H7 (cell line): ENCODE measurements around the gene BAIAP2L1. TPM values are rescaled to one million over a fixed set of nuclear protein-coding genes. Genes with fewer than 3 reads are reported as not detected.
"Not testable (repeated sequence)": the region's sequence is repeated elsewhere in the genome, so short reads cannot be mapped to it uniquely, and the experiment has no call there.

Experiments used
- DNase-seq: peaks from one replicate; pipeline ENCODE4 v3.0.0; 2012
- H3K27me3 ChIP-seq: 2 replicates; pipeline ENCODE4 v1.6.0; 2011; ENCODE audit warnings: mild to moderate bottlenecking, low read length; ENCODE audit not compliant: control insufficient read depth, insufficient read depth
- H3K36me3 ChIP-seq: replicated peaks from 2 replicates; pipeline ENCODE4 v1.5.1; 2011; ENCODE audit warnings: low read length; ENCODE audit not compliant: control insufficient read depth, insufficient read depth
- H3K4me3 ChIP-seq: 2 replicates; pipeline ENCODE4 v1.5.1; 2011; ENCODE audit warnings: low read depth, mild to moderate bottlenecking, control low read depth, low read length, moderate library complexity; ENCODE audit not compliant: insufficient read depth
- total RNA-seq: library from RNA; depleted of rRNA; stranded (reverse); fragments of >200 nt; shearing (Covaris generic); gene quantifications from 2 replicates; pipeline ENCODE4 v1.2.3, GENCODE V29; 2014; rRNA removed

Gene BAIAP2L1, protein sequence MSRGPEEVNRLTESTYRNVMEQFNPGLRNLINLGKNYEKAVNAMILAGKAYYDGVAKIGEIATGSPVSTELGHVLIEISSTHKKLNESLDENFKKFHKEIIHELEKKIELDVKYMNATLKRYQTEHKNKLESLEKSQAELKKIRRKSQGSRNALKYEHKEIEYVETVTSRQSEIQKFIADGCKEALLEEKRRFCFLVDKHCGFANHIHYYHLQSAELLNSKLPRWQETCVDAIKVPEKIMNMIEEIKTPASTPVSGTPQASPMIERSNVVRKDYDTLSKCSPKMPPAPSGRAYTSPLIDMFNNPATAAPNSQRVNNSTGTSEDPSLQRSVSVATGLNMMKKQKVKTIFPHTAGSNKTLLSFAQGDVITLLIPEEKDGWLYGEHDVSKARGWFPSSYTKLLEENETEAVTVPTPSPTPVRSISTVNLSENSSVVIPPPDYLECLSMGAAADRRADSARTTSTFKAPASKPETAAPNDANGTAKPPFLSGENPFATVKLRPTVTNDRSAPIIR
- total RNA-seq: 16.6 and 24.9 TPM in 2 replicates

GRCh38 chr7:98400542-98401340 is at the start of gene BAIAP2L1:
BAIAP2L1 (minus strand) TSS chr7:98401090; CDS start chr7:98400852, 238 bp downstream.
- Histone ChIP-seq H3K4me3 (peak within 1 kb of the TSS; percentile 95), H3K27me3 (no peaks in the 10 kb centered on the region), H3K36me3 (no peaks in the 10 kb centered on the region)
- DNase-seq: peak; percentile 100

GRCh38 chr7:98448766-98449165 is 47.9 kb upstream of the BAIAP2L1 start:
- H3K4me3 ChIP-seq: no peak overlapping the region
- H3K36me3 ChIP-seq: no peaks in the 10 kb centered on the region
- DNase-seq: no peak
- no peaks in the 10 kb centered on the region for H3K27me3 ChIP-seq

DNA sequence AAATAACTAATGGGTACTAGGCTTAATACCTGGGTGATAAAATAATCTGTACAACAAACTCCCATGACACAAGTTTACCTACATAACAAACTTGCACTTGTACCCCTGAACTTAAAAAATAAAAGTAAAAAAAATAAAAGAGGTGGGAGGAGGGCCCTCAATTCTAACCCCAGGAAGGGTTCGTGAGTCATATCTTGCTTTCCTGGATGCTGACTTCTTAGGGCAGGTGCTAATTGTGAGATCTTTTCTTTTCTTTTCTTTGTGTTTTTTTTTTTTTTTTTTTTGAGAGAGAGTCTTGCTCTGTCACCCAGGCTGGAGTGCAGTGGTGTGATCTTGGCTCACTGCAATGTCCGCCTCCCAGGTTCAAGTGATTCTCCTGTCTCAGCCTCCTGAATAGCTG is 40.1 kb upstream of the BAIAP2L1 start:
- H3K4me3 ChIP-seq, H3K27me3 ChIP-seq, DNase-seq, H3K36me3 ChIP-seq: not testable (repeated sequence)

DNA sequence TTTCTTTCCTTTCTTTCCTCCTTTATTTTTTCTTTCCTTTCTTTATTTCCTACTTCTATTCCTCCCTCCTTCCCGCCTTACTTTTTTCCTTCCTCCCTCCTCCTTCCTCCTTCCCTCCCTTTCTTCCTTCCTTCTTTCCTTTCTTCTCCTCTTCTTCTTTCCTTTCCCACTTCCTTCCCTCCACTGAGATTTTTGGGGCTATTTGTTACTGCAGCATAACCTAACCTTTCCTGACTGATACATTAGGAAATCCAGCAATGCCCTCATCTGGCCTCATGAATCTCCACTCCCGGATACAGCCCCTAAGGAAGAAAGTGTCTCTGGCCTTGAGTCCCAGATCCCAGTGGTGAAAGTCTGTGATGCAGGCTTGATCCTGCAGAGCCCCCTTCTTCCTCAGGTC is 38.6 kb upstream of the BAIAP2L1 start:
- Histone ChIP-seq H3K36me3 (no peaks in the 10 kb centered on the region), H3K4me3 (no peak overlapping the region), H3K27me3 (no peaks in the 10 kb centered on the region)
- DNase-seq: no peak

DNA sequence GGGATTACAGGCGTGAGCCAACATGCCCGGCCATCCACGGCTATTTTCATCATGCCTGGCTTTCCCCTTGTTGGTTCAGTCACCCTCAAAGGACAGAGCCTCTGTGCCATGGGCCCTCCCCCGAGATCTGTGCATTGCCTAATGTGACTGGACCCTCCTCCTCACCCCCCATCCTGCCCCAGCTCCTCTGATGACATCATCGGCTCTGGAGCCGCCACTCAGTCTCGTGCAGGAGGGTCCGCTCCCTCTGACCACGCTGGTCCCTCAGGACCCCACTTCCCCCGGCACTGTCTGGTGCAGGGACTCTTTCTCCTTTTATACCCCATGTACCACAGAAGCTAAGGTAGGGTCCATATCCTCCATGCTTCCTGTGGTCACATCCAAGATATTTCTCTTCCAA is 33.2 kb upstream of the BAIAP2L1 start:
- H3K27me3 ChIP-seq: no peaks in the 10 kb centered on the region
- H3K36me3 ChIP-seq: no peaks in the 10 kb centered on the region
- H3K4me3 ChIP-seq: no peak overlapping the region
- no peak for DNase-seq

GRCh38 chr7:98429799-98430198 is 28.9 kb upstream of the BAIAP2L1 start:
- Histone ChIP-seq H3K36me3 (no peaks in the 10 kb centered on the region), H3K4me3 (no peak overlapping the region)
- no peak for DNase-seq

DNA sequence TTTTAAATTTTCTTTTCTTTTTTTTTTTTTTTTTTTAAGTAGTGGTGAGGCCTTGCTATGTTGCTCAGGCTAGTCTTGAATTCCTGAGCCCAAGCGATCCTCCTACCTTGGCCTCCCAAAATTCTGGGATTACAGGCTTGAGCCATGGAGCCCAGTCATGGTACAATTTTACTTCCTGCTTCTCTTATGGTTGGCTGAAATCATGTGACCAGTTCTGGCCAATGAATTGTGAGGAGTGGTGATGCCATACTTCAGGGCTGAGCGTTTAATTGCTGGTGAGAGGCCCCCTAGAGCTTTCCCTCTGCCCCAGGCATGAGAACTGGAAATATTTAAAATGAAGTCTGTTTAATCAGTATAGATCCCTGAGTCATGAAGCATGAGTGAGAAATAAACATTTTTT is 22.2 kb upstream of the BAIAP2L1 start:
- H3K4me3 ChIP-seq: no peak overlapping the region
- DNase-seq: no peak
- H3K36me3 ChIP-seq: no peaks in the 10 kb centered on the region
- H3K27me3 ChIP-seq: no peaks in the 10 kb centered on the region; the same call in 1 of the 2 replicates

More at GRCh38 chr7:98429799-98430198, 28.9 kb upstream of the BAIAP2L1 start:
- H3K27me3 ChIP-seq: no peaks in the 10 kb centered on the region

DNA sequence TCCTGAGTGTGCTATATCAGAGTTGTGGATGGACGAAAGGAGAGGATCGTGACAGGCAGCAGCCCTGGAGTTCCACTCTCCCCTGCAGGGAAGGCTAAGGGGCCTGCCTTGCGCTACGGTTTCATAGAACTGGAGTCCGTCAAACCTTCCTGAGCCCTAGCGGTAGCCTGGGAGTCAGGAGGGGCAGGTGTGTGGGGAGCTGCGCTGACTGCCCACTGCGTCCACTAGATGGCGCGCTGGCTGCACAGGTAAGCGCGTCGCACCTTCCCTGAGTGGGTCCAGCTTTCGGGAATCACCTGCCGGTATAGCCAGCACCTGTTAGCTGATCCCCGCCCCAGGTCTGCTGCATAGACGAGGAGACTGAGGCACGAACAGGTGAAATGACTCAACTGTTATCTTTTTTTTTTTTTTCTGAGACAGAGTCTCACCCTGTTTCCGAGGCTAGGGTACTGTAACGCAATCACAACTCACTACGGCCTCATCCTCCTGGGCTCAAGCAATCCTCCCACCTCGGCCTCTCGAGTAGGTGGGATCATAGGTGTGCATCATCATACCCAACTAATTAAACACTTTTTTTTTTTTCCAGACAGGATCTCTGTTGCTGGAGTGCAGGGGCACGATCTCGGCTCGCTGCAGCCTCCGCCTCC is 20.2 kb upstream of the BAIAP2L1 start:
- Histone ChIP-seq H3K4me3 (no peak overlapping the region), H3K27me3 (no peaks in the 10 kb centered on the region; the same call in 1 of the 2 replicates), H3K36me3 (no peaks in the 10 kb centered on the region)
- peak; percentile 93 for DNase-seq

DNA sequence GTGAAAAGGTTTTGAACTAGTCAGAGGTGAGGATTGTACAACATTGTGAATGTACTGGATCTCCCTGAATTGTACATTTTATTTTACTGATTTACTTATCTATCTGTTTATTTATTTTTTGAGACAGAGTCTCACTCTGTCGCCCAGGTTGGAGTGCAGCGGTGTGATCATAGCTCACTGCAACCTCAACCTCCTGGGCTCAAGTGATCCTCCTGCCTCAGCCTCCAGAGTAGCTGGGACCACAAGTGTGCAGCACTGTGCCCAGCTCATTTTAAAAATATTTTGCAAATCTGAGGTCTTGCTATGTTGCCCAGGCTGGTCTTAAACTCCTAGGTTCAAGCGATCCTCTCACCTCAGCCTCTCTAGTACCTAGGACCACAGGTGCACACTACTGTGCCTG is 19.1 kb upstream of the BAIAP2L1 start:
- DNase-seq, H3K36me3 ChIP-seq, H3K27me3 ChIP-seq, H3K4me3 ChIP-seq: not testable (repeated sequence)

GRCh38 chr7:98419316-98419691 is 18.4 kb upstream of the BAIAP2L1 start:
- H3K36me3 ChIP-seq, DNase-seq, H3K4me3 ChIP-seq, H3K27me3 ChIP-seq: not testable (repeated sequence)

GRCh38 chr7:98418636-98419315 is 17.9 kb upstream of the BAIAP2L1 start:
- DNase-seq: no peak
- Histone ChIP-seq H3K4me3 (no peak overlapping the region), H3K36me3 (no peaks in the 10 kb centered on the region), H3K27me3 (no peaks in the 10 kb centered on the region; the same call in 1 of the 2 replicates)

- Histone ChIP-seq H3K4me3 (no peak overlapping the region), H3K27me3 (no peaks in the 10 kb centered on the region; the same call in 1 of the 2 replicates), H3K36me3 (no peaks in the 10 kb centered on the region)
- no peak for DNase-seq
Observed at GRCh38 chr7:98418271-98418635, 17.4 kb upstream of the BAIAP2L1 start.

GRCh38 chr7:98417604-98418270 is 16.8 kb upstream of the BAIAP2L1 start:
- DNase-seq: not testable (repeated sequence)

More at GRCh38 chr7:98417604-98418270, 16.8 kb upstream of the BAIAP2L1 start:
- H3K27me3 ChIP-seq, H3K36me3 ChIP-seq, H3K4me3 ChIP-seq: not testable (repeated sequence)
